GM18526 (cell line): Measurements from ENCODE around the gene LILRA1.
"Not testable (repeated sequence)": the region's sequence is repeated elsewhere in the genome, so short reads cannot be mapped to it uniquely, and the experiment has no call there.

Source experiments
- POLR2A ChIP-seq: IDR thresholded peaks from 3 replicates; pipeline ENCODE4 v1.6.1; 2011; ENCODE audit not compliant: insufficient read length; ENCODE audit errors: extremely low read depth

The LILRA1 gene

GRCh38 chr19:54593445-54593844 lies at the start of gene LILRA1:
LILRA1 (plus strand) TSS chr19:54593632; CDS start chr19:54594245, 613 bp downstream.
- not testable (repeated sequence) for TF ChIP-seq POLR2A

- TF ChIP-seq POLR2A = no peak
Measured at GRCh38 chr19:54548806-54549205, 44.6 kb upstream of the LILRA1 start.

- no peak for TF ChIP-seq POLR2A
Measured at GRCh38 chr19:54549224-54549623, 44.2 kb upstream of the LILRA1 start.

GRCh38 chr19:54551293-54551692 lies 42.1 kb upstream of the LILRA1 start:
- TF ChIP-seq POLR2A = no peak

GRCh38 chr19:54551950-54552912 lies 41.2 kb upstream of the LILRA1 start:
- TF ChIP-seq POLR2A = no peak

GRCh38 chr19:54552913-54553310 lies 40.5 kb upstream of the LILRA1 start:
- no peak for TF ChIP-seq POLR2A

- TF ChIP-seq POLR2A = no peak
Measured at GRCh38 chr19:54554006-54554405, 39.4 kb upstream of the LILRA1 start.

GRCh38 chr19:54554896-54555295 lies 38.5 kb upstream of the LILRA1 start:
- TF ChIP-seq POLR2A = no peak

GRCh38 chr19:54556194-54556593 lies 37.2 kb upstream of the LILRA1 start:
- TF ChIP-seq POLR2A = no peak

- TF ChIP-seq POLR2A = no peak
Measured at GRCh38 chr19:54558339-54558738, 35.1 kb upstream of the LILRA1 start.

GRCh38 chr19:54560881-54561385 lies 32.5 kb upstream of the LILRA1 start:
- TF ChIP-seq POLR2A = no peak

- TF ChIP-seq POLR2A = no peak
Measured at GRCh38 chr19:54561840-54562239, 31.6 kb upstream of the LILRA1 start.

GRCh38 chr19:54570316-54570715 lies 23.1 kb upstream of the LILRA1 start:
- no peak for TF ChIP-seq POLR2A

GRCh38 chr19:54572696-54573311 lies 20.6 kb upstream of the LILRA1 start:
- TF ChIP-seq POLR2A = no peak

GRCh38 chr19:54573330-54573872 lies 20.0 kb upstream of the LILRA1 start, which contains the start of gene LILRA2:
LILRA2 (plus strand) TSS chr19:54573790; CDS start chr19:54573879, 89 bp downstream.
- TF ChIP-seq POLR2A = no peak

GRCh38 chr19:54574051-54574450 lies 19.4 kb upstream of the LILRA1 start:
- TF ChIP-seq POLR2A = no peak
